GM19035 (cell line): Measurements from ENCODE around the gene FKBP9.
"Not testable (repeated sequence)": the region's sequence is repeated elsewhere in the genome, so short reads cannot be mapped to it uniquely, and the experiment has no call there.

Experiments used
- ATAC-seq: cut with Tn5 transposase; IDR thresholded peaks from one replicate; pipeline ENCODE4 v1.9.1; 2021; ENCODE audit not compliant: unreplicated experiment

The FKBP9 gene

GRCh38 chr7:32957326-32958045 is at the start of gene FKBP9:
FKBP9 (plus strand) TSS chr7:32957440; CDS start chr7:32957574, 134 bp downstream.
- ATAC-seq, result peak; percentile 50

DNA sequence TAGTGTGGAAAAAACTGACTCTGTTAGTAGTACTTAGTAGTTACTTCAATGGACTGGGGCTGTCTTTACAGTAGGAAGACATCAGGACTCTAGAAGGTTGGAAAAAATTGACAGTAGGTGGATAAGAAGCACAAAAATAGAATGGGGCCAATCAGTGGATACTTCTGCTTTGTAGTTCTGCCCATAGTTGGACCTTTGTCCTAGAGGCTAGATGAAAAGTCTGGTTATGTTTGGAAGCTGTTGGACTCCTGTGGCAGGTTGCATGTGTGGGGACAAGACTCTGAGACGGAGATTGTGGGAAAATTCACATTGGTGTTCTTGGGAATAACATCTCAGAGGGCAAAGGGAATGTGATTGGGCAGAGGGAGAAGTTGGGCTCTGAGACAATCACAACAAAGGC is 47.0 kb upstream of the FKBP9 start:
- ATAC-seq, result no peak

DNA sequence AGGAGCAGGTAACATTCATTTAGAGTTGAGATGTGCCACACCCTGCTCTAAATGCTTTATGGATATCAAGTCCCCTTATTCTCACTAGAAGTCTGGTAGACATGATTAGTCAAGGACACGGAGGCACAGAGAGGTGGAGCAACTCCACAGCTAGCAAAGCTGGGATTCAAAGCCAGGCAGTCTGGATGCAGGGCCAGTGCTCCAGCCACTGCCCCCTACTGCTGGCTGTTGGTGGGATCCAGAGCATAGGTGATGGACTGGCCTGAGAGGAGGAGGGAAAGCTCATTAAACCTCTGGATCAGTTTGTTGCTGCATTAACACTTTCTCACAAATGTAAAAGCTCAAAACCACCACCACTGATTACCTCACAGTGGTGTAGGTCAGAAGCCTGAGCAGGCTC is 43.1 kb upstream of the FKBP9 start:
- ATAC-seq, result no peak

- ATAC-seq, result no peak
These were observed 42.2 kb upstream of the FKBP9 start for GRCh38 chr7:32915041-32915536.

- ATAC-seq, result no peak
These were observed 41.2 kb upstream of the FKBP9 start for GRCh38 chr7:32916006-32916405.

DNA sequence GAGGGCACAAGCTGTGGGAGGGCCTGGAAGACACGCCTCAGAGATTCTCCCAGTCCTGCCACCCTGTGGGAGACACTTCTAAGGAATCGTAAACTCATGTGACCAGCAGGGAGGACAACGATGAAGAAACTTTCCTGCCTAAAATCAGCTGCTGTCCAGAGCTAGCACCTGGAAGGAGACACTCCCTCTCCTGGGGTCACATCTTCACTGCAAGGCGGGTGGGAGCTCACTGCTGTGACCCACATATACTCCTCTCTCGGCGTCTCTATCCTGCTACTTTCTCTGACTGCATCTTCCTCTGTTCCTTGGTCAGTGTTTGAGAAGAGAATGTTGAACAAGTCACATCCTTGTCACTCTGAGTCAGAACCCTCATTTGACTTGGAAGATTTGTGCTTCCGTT is 40.2 kb upstream of the FKBP9 start:
- ATAC-seq, result not testable (repeated sequence)

DNA sequence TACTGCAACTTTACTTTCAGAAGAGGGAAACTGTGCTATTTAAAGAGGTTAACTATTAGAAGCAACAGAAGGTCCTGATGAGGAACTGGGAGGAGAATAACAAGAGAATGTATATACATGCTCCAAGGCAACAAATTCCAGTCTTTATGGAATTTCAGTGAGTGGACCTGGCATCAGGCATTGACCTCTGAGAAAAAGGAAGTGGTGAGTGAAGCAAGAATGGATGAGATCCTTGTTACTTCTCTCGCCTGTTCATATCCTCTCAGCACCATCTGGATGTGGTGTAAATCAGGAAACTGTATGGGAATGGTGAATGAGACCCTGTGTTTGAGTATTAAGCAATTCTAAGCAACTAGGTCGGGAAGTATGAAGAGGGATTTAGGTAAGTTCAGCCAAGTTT is 35.3 kb upstream of the FKBP9 start:
- no peak for ATAC-seq

DNA sequence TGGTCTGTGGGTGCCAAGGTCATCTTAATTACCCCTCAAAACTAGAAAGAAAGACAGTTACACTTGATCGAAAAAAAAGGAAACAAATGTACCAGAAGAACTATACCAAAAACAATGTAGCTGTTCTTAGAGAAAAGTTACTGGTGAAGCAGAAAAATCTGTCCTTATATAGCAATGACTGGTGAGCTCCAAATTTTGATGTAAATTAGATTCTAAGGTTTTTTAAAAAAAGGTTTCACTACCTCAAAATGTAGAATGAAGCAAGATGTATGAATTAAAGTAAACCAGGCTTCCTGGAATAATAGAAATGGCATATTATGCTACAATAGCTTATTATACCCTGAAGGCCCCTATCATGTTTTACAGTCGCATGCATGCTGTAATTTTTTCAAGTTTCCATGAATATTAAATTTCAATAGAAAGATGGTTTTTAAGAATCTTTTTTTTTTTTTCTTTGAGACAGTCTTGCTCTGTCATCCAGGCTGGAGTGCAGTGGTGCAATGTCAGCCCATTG is 28.4 kb upstream of the FKBP9 start:
- no peak for ATAC-seq

DNA sequence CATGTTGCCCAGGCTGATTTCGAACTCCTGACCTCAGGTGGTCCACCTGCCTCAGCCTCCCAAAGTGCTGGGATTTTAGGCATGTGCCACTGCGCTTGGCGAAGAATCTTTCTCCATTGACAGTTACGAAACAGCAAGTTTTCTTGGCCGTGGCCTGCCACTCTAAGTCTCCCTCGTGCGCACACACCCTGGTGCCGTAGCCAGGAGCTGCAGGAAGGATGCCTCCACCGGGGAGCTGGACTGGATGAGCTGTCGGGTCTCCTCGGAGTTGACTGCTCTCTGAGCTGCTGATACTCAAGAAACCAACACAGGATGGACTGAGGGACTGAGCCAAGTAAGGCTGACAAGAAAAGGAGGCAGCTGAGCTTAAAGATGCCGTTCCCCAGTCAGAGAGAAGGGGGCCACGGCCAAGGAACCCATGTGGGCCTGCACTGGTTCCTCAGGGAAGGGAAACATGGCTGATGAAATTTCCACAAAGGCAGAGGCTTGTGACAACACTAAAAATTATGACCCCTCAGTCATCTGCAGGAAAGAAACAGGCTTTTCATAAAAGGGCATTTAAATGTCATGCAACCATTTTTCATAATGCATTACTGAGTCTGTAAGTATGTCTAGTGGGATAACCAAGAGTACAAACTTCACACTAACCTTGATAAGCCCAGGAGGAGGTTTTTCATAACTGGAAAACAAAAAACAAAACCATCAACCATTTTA is 27.7 kb upstream of the FKBP9 start:
- no peak for ATAC-seq

DNA sequence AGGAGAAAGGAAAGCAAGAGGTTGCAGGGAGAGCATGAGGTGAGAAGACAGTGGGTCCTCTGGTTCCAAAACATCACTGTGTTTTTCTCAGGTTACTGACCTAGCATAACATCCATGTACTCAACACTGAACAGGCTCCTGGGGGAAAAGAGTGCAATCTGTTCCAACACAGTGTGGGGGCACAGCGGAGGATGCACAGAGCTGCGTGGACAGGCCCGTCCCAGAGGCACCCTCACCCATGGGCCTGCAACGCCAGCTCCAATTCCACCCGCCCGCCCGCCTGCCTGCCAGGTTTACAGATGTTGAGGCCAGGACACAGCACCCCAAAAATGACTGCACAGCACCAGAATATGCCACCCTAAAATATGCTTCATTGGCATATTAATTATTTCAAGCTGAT is 26.9 kb upstream of the FKBP9 start:
- no peak for ATAC-seq

DNA sequence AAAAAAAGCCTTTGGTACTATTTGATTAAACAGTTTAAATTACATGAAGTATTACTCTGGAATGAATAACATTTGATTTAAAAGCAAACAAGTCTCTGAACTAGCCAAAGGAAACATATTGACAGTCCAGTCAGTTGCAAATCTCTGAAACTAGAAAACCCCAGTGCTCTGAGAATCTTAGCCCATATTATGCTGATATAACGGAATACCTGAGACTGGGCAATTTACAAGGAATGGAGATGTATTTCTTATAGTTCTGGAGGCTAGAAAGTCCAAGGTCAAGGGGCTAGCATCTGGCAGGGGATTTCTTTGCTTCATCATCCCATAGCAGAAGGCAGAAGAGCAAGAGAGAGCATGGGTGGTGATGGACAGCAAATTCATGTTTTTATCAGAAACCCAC is 21.7 kb upstream of the FKBP9 start:
- ATAC-seq, result no peak

GRCh38 chr7:32936689-32937088 is 20.6 kb upstream of the FKBP9 start:
- no peak for ATAC-seq

DNA sequence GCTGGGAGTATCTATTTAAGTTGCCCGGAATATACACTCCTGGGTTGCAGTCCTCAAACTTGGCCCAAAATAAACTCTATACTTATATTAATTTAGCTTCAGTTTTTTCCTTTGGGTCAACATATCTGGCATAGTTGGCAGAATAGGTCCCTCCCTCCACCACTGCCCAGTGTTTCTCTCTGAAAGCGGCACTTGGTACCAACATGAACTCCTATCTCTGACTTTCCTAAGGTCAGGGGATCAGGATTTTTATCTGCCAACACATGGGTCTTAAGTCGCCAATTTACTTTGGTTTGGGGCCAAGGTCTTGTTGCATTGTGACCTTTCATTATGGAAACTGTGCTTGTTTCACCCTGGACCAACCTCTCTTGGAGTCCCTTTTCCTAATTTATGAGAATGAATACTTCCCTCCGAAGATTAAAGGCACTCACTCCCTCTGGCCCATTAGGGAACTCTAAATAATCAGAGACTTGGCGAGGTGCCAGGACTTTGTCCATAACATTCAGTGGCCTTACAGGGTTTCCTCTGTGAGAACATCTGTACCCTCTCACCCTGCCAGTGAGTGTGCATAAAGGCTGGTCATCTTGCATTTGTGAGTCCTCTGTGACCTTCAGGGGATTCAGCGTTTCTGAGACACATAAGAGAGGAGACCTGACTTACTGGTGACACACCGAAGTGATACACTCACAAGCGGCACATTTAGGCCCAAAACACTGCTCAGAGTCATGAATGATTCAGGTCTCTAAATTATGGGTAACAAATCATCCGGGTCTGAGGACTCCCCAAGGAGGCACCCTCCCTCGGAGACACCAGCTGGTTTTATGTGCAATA is 19.7 kb upstream of the FKBP9 start:
- no peak for ATAC-seq

GRCh38 chr7:32941181-32941580 is 16.1 kb upstream of the FKBP9 start:
- ATAC-seq, result no peak

DNA sequence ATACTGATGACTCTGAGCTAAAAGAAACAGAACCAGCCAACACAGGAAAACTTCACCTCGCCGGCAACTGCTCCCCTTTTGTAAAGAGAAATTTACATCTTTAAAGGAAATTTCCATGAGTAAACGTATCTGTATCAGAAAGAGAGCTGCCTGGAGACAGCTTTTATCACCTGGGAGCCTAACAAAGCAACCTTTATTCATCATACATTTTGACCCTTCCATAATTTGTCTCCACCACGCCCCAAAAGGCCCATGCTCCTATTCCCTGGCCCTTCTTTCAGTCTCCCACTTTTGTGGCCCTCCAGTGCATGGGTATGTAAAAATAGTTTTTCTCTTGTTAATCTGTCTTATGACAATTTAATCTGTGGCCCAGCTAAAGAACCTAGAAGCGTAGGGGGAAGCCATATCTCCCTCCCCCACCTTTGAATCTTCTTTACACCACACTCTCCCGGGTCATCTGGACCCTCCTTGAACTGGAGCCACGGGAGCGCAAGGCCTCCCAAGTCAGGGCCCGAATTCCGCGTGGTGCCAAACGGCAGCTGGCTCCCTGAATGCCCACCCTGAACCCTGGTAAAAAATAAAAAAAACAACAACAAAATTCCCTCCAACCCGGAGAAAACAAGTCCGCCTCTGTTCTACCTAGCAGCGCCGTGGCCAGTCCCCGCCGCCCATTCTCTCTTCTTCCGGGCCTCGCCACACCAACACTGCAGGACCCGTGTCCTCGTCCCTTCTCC is 15.4 kb upstream of the FKBP9 start:
- ATAC-seq, result no peak

GRCh38 chr7:32942415-32943251 is 14.6 kb upstream of the FKBP9 start:
- ATAC-seq, result peak; percentile 81

GRCh38 chr7:32943252-32944030 is 13.8 kb upstream of the FKBP9 start:
- ATAC-seq, result peak; percentile 9

DNA sequence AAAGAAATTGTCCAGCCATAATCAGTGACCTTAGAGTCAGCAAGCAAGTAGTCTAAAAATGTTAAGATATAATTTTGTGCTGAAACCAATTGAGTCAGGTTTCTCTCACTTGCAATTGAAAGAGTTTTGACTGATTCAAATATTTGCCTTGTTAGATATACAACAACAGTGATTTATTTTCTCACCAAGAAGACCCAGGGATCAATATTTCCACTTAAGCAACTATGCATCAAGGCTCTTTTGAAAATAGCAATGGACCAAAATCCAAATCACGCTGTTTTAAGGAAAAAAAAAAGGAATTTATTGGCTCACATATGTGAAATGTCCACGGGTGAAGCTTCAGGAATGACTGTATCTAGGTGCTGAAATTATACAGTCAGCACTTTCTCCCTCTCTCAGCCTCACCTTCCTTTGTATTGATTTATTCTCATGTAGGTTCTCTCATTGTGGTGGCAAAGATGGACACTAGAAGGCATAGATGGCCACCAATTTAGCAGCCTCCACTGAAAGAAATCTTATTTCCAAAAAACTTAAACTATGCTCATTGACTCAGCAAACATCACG is 9.7 kb upstream of the FKBP9 start:
- ATAC-seq, result no peak

- ATAC-seq, result no peak
These were observed 9.0 kb upstream of the FKBP9 start for GRCh38 chr7:32948202-32948601.
